Amniotic stem cell (primary cell): ENCODE results near the gene FAAP100.

Experiments used
- DNase-seq: peaks from one replicate; lab custom pipeline; 2025; lab: John Stamatoyannopoulos, UW

Gene FAAP100

GRCh38 chr17:81577278-81578000 is 25.3 kb upstream of the FAAP100 start:
- no peak for DNase-seq

- peak; percentile 60 for DNase-seq
These were observed 24.6 kb upstream of the FAAP100 start for GRCh38 chr17:81576621-81577277.

- DNase-seq, result no peak
These were observed 23.7 kb upstream of the FAAP100 start for GRCh38 chr17:81575836-81576235.

GRCh38 chr17:81574643-81574956 is 22.4 kb upstream of the FAAP100 start:
- DNase-seq, result no peak

GRCh38 chr17:81573794-81574642 is 21.9 kb upstream of the FAAP100 start:
- DNase-seq, result no peak

GRCh38 chr17:81572563-81573168 is 20.5 kb upstream of the FAAP100 start:
- DNase-seq, result no peak

- no peak for DNase-seq
These were observed 18.8 kb upstream of the FAAP100 start for GRCh38 chr17:81570964-81571363.

- DNase-seq, result no peak
These were observed 17.9 kb upstream of the FAAP100 start for GRCh38 chr17:81569986-81570514.

- no peak for DNase-seq
These were observed 16.3 kb upstream of the FAAP100 start for GRCh38 chr17:81568416-81568815.

GRCh38 chr17:81567191-81567590 is 15.0 kb upstream of the FAAP100 start:
- DNase-seq, result no peak

GRCh38 chr17:81566461-81567126 is 14.4 kb upstream of the FAAP100 start:
- peak; percentile 98 for DNase-seq

- no peak for DNase-seq
These were observed 13.1 kb upstream of the FAAP100 start for GRCh38 chr17:81565231-81565630.

GRCh38 chr17:81564778-81565177 is 12.6 kb upstream of the FAAP100 start:
- DNase-seq, result no peak

- DNase-seq, result no peak
These were observed 11.9 kb upstream of the FAAP100 start for GRCh38 chr17:81563861-81564586.

GRCh38 chr17:81561494-81561885 is 9.3 kb upstream of the FAAP100 start:
- no peak for DNase-seq

GRCh38 chr17:81558941-81559806 is 7.0 kb upstream of the FAAP100 start:
- no peak for DNase-seq

GRCh38 chr17:81558115-81558468 is 5.9 kb upstream of the FAAP100 start:
- no peak for DNase-seq

- DNase-seq, result no peak
These were observed 5.3 kb upstream of the FAAP100 start for GRCh38 chr17:81557276-81558114.

GRCh38 chr17:81556863-81557262 is 4.7 kb upstream of the FAAP100 start:
- DNase-seq, result no peak
